ENCODE measurements around the gene PDE4DIP.
"Not testable (repeated sequence)": the region's sequence is repeated elsewhere in the genome, so short reads cannot be mapped to it uniquely, and the experiment has no call there.

PDE4DIP gene

GRCh38 chr1:148844220-148844619, at the start of gene PDE4DIP:
TSS of gene PDE4DIP (plus strand) at chr1:148844428. CDS start at chr1:148844775, 347 bp downstream.
- DNase-seq (ENCODE audit: low read depth), result not testable (repeated sequence)

DNA sequence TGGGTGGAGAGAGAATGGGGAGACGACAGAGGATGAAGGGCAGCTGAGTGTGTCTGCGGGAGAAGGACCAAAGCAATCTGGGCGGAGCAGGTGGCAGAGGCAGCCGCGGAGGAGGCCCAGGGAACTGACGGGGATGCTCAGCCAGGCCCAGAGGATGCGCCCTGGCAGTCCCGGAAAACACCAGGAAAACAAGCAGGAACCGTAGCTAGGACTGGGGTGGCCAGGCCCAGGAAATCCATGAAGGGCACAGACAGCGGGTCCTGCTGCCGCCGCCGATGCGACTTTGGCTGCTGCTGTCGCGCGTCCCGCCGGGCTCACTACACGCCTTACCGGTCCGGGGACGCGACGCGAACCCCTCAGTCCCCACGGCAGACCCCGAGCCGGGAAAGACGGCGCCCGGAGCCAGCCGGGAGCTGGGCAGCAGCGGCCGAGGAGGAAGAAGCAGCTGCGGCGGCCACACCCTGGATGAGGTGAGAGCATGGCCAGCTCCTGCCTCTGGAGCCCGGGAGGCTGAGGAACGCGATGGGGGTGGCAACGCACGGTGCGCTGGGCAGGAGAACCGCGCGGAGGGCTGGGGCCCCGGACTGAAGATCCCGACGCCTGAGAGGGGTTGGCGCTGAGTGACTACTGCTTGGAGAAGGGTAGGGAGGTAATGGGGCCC, 35.8 kb upstream of the PDE4DIP start:
- not testable (repeated sequence) for DNase-seq (ENCODE audit: low read depth)

- DNase-seq (ENCODE audit: low read depth), result not testable (repeated sequence)
Observed at GRCh38 chr1:148808929-148809283, 35.3 kb upstream of the PDE4DIP start.

GRCh38 chr1:148822180-148822579, 22.0 kb upstream of the PDE4DIP start:
- not testable (repeated sequence) for DNase-seq (ENCODE audit: low read depth)

GRCh38 chr1:148823822-148824221, 20.4 kb upstream of the PDE4DIP start:
- DNase-seq (ENCODE audit: low read depth), result not testable (repeated sequence)

DNA sequence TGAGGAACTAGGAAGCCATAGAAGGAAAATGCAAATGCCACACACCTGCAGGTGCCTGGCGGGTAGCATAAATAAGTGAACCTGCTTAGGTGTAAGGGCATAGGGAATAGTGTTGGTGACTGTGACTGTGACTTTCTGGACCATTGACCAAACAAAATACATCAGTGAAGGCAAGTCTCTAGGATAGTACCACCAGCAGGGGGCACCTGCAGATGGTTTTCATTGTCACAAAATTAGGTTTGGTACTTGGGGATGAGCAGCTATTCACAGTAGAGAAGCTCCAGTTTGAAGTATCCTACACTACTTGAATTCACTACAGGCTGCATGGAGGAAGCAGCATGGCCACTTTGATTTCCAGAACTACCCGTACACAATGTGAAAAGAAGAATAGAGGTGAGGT, 19.2 kb upstream of the PDE4DIP start:
- not testable (repeated sequence) for DNase-seq (ENCODE audit: low read depth)

DNA sequence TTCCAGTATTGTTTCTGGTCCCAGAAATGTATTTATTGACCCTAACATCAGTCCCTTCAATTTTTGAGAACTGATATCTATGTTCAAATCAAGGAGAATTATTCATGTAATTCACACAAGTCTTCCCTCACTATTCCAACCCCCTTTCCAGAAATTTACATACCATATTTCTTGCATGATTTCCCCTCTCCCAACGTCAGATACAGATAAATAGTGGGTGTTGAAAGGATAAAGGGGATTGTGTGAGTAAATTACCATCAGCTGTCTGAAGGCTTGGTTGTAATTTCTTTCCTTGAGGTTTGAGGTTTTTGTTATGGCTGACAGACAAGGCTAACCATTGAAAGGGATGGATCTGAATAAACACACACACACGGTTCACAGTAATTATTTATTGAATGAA, 15.7 kb upstream of the PDE4DIP start:
- not testable (repeated sequence) for DNase-seq (ENCODE audit: low read depth)

DNA sequence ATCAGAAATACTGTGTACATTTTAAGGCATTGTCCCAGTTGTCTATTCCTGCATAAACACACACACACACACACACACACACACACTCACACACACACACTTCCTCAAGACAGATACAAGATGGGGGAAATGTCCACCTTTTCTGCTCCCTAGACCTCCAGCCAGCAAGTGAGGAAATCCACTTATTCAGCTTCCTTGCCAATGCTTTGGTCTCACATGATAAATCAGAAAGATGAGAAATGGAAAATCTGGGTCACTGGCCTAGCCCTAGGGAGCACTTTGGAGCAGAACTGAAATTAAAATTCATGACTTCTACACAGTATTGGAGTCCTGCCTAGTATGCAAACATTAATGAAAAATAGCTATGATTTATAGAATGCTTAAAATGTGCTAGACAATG, 15.3 kb upstream of the PDE4DIP start:
- not testable (repeated sequence) for DNase-seq (ENCODE audit: low read depth)

DNA sequence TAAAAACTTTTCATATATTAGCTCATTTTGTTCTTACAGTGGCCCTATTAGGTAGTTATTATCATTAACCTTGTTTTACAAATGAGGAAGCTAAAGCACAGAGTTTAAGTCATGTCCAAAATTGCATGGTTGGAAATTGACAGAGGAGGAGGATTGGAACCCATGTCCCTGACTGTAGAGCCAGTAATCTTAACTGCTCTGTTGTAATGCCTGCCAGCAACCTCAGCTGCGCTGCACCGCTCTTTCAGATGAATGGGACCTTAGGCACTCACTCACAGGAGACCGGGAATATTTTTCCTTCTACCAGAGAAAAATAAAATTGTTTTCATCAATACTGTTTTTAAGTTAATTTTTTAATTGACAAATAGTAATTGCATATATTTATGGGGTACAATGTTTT, 14.9 kb upstream of the PDE4DIP start:
- not testable (repeated sequence) for DNase-seq (ENCODE audit: low read depth)

DNA sequence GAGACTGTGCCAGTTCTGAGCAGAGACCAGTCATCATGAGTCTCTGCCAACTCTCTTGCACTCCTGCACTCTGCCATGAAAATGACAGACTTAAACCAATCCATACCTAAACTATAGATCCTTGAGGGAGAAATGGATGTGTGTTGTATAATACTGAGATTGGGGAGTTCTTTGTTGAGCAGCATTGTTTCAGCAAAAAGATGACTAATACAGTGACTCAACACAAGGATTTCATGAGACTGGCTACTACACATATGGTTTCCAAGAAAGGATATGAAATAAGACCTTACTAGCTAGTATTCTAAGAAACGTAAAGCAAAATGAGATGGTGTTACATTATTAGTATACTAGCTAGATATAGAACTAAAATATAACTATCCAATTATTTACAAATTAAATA, 3.0 kb upstream of the PDE4DIP start:
- not testable (repeated sequence) for DNase-seq (ENCODE audit: low read depth)

DNA sequence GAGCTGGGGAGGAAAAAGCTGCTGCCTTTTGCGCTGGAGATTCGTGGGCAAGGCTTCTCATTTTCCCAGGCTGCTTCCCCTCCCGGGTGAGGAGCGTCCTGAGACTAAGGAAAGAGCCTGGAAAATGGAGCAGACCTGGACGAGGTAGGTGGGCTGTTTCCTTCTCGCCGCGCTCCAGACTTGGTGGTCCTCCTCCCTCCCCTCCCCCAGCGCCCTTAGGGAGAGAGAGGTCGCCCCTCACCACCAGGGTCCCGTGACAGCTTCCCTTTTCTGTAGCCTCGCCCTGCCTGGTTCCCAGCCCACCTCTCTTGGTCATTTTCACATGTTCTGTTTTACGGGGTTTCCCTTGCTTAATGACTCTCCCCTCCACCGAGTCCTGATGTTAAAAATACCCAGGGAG, 423 bp downstream of the PDE4DIP start:
- DNase-seq (ENCODE audit: low read depth), result not testable (repeated sequence)

DNA sequence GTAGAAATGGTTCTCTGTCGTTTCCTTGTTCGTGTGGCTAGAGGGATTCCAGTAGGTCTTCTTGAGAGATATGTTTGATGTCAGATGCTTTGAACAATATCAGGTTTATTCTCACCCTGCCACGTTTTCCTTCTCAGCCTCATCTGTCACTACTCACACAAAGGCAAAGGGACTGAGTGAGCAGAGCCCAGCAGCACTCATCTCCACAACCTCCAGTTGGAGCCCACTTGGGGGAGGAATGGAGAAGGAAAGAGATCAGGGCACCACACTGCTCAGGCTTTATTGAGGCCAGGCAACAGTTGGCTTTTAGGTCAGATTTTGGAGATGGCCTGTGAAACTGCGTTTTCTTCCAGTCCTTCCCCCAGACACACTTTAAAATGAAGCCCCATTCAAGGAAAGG, 840 bp downstream of the PDE4DIP start:
- DNase-seq (ENCODE audit: low read depth), result not testable (repeated sequence)

GRCh38 chr1:148850347-148850746, 6.1 kb downstream of the PDE4DIP start:
- DNase-seq (ENCODE audit: low read depth), result not testable (repeated sequence)

GRCh38 chr1:148850840-148851239, 6.6 kb downstream of the PDE4DIP start:
- DNase-seq (ENCODE audit: low read depth), result not testable (repeated sequence)

- not testable (repeated sequence) for DNase-seq (ENCODE audit: low read depth)
Observed at GRCh38 chr1:148851684-148852083, 7.5 kb downstream of the PDE4DIP start.

DNA sequence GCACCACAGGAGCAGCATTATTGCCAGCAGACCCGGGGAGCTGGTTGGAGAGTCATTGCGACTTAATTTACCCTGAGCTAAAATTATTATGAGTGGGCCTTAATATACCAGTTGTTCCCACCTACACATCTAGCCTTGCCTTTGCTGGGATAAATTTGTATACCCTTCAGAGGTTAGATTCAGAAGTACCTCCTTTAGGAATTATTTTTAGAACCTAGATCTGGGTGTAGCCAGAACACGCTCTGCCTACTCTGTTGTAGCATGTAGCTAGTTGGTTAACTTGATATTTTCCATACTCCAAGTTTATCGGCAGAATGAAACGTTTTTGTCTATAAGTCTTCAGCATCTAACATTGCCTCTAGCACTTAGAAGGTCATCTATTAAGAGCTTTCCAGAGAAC, 9.1 kb downstream of the PDE4DIP start:
- DNase-seq (ENCODE audit: low read depth), result not testable (repeated sequence)

DNA sequence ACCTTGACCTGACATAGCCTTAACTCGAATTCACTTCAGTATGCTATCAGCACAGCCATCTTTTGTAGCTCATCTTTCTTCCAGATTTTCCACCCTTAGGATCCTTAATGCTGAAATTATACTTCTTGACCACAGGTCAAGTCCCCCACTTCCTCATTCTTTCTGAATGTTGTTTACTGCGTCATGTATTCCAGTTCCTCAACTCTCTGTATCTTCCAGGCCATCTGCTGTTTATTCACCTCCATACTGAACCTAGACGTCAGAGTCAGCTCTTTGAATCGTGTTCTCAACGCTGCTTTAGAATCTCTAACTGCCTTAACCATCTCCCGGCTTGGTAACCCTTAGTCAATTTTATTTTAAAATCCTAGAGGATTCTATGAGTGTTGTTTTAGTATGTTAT, 9.8 kb downstream of the PDE4DIP start:
- DNase-seq (ENCODE audit: low read depth), result not testable (repeated sequence)

DNA sequence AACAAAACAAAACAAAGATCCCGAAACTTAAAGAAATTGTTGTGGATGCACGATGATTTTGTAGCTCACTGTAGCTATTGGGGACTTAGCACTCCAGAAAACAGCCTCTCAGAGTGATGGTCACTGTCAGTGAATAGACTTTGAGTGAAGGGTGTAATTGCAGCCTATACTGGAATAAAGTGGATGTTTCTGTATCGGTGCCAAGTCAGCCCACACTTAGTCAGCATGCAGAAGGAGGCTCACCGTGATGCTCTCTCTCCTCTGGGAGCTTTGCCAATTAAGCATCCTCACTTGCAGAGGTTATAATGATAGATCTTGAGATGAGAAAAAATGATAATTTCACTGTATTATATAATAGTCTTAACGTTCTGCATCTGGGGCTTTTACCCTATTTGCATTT, 11.1 kb downstream of the PDE4DIP start:
- DNase-seq (ENCODE audit: low read depth), result not testable (repeated sequence)

DNA sequence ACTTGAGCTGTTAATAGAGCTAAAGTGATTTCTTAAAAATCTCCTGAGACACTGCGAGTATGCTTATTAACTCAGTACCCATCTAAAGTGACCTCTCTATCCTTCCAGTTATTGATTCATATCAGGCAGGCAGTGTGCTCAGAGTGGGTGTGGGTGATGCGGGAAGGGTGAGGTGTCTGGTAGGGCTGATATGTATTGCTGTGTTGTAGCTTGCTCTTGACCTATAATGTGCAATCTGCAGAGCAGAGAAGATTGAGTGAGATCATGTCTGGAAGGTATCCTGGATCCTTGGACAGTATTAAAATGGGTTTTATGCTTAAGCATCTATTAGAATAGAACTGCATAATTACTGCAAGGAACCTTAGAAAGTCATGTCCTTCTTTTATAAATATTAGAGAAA, 15.8 kb downstream of the PDE4DIP start:
- not testable (repeated sequence) for DNase-seq (ENCODE audit: low read depth)

DNA sequence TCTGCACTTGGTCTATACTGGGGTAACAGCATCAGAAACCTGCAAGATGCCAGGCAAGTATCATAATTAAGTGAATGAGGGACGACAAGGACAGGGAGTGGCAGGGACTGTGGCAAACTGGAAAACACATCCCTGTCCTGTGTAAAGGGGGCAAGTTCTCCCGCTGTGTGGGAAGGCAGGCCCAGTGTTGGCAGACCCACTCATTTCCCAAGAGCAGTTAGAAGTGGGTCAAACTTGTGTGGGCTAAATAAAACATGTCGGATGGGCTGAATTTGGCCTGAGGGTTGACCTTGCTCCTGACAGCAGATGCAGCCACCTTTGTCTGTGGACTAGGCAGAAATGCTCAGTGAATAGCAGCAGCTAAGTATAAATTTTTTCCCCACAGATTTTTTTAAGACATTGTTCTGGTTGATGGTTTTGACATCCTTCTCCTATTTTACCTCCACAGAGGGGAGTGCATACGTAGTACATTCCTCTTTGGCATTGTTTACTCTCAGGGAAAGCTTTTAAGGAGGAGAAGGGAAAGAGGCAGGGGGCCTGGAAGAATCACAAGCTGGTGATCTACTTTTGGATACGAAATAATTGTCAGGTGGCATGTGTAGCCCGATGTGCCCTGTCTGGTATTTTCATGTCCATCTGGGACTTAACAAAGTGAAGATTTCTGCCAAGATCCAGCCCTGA, 16.5 kb downstream of the PDE4DIP start:
- not testable (repeated sequence) for DNase-seq (ENCODE audit: low read depth)

DNA sequence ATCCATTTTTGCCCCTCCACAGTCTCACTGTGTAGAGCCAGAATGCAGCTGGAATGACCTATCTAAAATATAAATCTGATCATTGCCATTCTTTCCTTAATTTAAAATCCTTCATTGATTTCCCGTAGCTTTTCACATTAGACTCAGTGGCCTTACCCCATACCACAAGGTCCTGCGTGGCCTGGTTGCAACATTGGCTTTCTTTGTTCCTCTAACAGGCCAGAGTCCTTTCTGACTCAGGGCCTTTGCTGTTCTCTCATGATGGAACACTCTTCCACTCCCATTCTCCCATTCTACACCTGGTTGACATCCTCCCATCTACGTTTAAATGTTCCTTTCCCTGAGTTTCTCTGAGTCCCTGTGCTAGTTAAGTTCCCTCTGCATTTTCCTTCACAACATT, 18.4 kb downstream of the PDE4DIP start:
- not testable (repeated sequence) for DNase-seq (ENCODE audit: low read depth)

GRCh38 chr1:148868924-148869633, 24.9 kb downstream of the PDE4DIP start:
- not testable (repeated sequence) for DNase-seq (ENCODE audit: low read depth)

GRCh38 chr1:148869634-148869961, 25.4 kb downstream of the PDE4DIP start:
- DNase-seq (ENCODE audit: low read depth), result not testable (repeated sequence)
